CD14-positive monocyte (primary cell): ENCODE data around the gene SPTBN5. TPM values are rescaled to one million over a fixed set of nuclear protein-coding genes. Genes with fewer than 3 reads are reported as not detected.

Experiments
- DNase-seq, 3 donors: peaks; one replicate each; pipeline ENCODE4 v3.0.0-alpha.2; 2011 to 2022
- H2AFZ ChIP-seq: 2 replicates; pipeline ENCODE4 v1.6.0; 2012; ENCODE audit warnings: mild to moderate bottlenecking, low read depth, low read length, inconsistent platforms; ENCODE audit not compliant: insufficient read depth, poor library complexity, severe bottlenecking
- H3K27ac ChIP-seq, 2 donors: 1 replicate in 1 of 2; 2 replicates in 1 of 2; pipeline ENCODE4 v1.5.1; 2012 to 2013; ENCODE audit warnings: low read length in 2 of 2, control low read depth in 1 of 2, inconsistent platforms in 1 of 2, low read depth in 1 of 2, mild to moderate bottlenecking in 1 of 2
- H3K27me3 ChIP-seq, 2 donors: one replicate each; pipeline versions ENCODE4 v1.6.0 to v1.6.1; 2011 to 2013; ENCODE audit warnings: low read length in 2 of 2; ENCODE audit not compliant: control insufficient read depth in 2 of 2, insufficient read depth in 2 of 2
- H3K36me3 ChIP-seq, 2 donors: replicated peaks in 1 of 2; 1 replicate in 1 of 2; 2 replicates in 1 of 2; pipeline versions ENCODE4 v1.5.1 to v1.6.1; 2012 to 2013; ENCODE audit warnings: low read length in 2 of 2, control low read depth in 1 of 2, inconsistent platforms in 1 of 2, mild to moderate bottlenecking in 1 of 2; ENCODE audit not compliant: insufficient read depth in 2 of 2, control insufficient read depth in 1 of 2
- H3K4me1 ChIP-seq, 2 donors: 1 replicate in 1 of 2; 2 replicates in 1 of 2; pipeline versions ENCODE4 v1.5.1 to v1.6.1; 2012 to 2013; ENCODE audit warnings: low read length in 2 of 2, control low read depth in 1 of 2, inconsistent platforms in 1 of 2, mild to moderate bottlenecking in 1 of 2, moderate library complexity in 1 of 2; ENCODE audit not compliant: insufficient read depth in 2 of 2, control insufficient read depth in 1 of 2
- H3K4me2 ChIP-seq: replicated peaks from 2 replicates; pipeline ENCODE3; 2012; ENCODE audit warnings: low read length, moderate library complexity, mild to moderate bottlenecking; ENCODE audit not compliant: poor library complexity, severe bottlenecking; ENCODE audit errors: extremely low read depth
- H3K4me3 ChIP-seq, 3 experiments: fragments of 200-600 bp in 1 of 3; sonication (generic) in 1 of 3; replicated peaks in 1 of 3; 1 replicate in 2 of 3; 2 replicates in 1 of 3; pipeline ENCODE4 v1.5.1; 2011 to 2013; ENCODE audit warnings: low read length in 3 of 3, mild to moderate bottlenecking in 3 of 3, control low read depth in 2 of 3, low read depth in 2 of 3, inconsistent platforms in 1 of 3, moderate library complexity in 1 of 3
- H3K79me2 ChIP-seq: 2 replicates; pipeline ENCODE4 v1.6.0; 2012; ENCODE audit warnings: mild to moderate bottlenecking, control low read depth, inconsistent platforms, low read length, moderate library complexity; ENCODE audit not compliant: insufficient read depth
- H3K9ac ChIP-seq: 2 replicates; pipeline ENCODE4 v1.6.0; 2017; ENCODE audit warnings: low read length, mild to moderate bottlenecking; ENCODE audit not compliant: insufficient read depth, poor library complexity, severe bottlenecking
- H3K9me3 ChIP-seq, 2 donors: replicated peaks in 1 of 2; 1 replicate in 1 of 2; 2 replicates in 1 of 2; pipeline versions ENCODE4 v1.5.1 to v1.6.1; 2012 to 2013; ENCODE audit warnings: low read length in 2 of 2, control low read depth in 1 of 2; ENCODE audit not compliant: control insufficient read depth in 1 of 2, insufficient read depth in 1 of 2
- H4K20me1 ChIP-seq: 2 replicates; pipeline ENCODE4 v1.6.0; 2012; ENCODE audit warnings: mild to moderate bottlenecking, low read length, control low read depth, moderate library complexity; ENCODE audit not compliant: insufficient read depth
- H3K27ac Mint-ChIP-seq, 7 donors: one replicate each; pipeline ENCODE4 v1.8.0; 2020; ENCODE audit warnings: mild to moderate bottlenecking in 7 of 7, mixed read lengths in 7 of 7, moderate library complexity in 6 of 7, inconsistent platforms in 2 of 7
- H3K27me3 Mint-ChIP-seq, 3 donors: one replicate each; pipeline ENCODE4 v1.8.0; 2021 to 2022; ENCODE audit warnings: low read depth in 3 of 3, mild to moderate bottlenecking in 3 of 3, mixed read lengths in 3 of 3, moderate library complexity in 3 of 3, inconsistent platforms in 1 of 3
- H3K36me3 Mint-ChIP-seq, 2 donors: one replicate each; pipeline ENCODE4 v1.8.0; 2020; ENCODE audit warnings: mixed read lengths in 2 of 2, inconsistent platforms in 1 of 2, mild to moderate bottlenecking in 1 of 2
- H3K4me1 Mint-ChIP-seq: one replicate; pipeline ENCODE4 v1.8.0; 2020; ENCODE audit warnings: mild to moderate bottlenecking, mixed read lengths
- H3K4me3 Mint-ChIP-seq, 2 donors: one replicate each; pipeline ENCODE4 v1.8.0; 2020; ENCODE audit warnings: mild to moderate bottlenecking in 2 of 2, mixed read lengths in 2 of 2, moderate library complexity in 1 of 2
- H3K9me3 Mint-ChIP-seq, 7 donors: one replicate each; pipeline ENCODE4 v1.8.0; 2020 to 2022; ENCODE audit warnings: mixed read lengths in 7 of 7, mild to moderate bottlenecking in 6 of 7, moderate library complexity in 6 of 7, inconsistent platforms in 2 of 7
- WGBS: methylation state at CpG from one replicate; pipeline ENCODE4 v1.1.5; 2013; ENCODE audit warnings: missing lambda C conversion rate; ENCODE audit not compliant: insufficient coverage; 5-methylcytosine and 5-hydroxymethylcytosine counted together
- intact Hi-C, 2 donors: fragments of 100-400 bp; cut with micrococcal nuclease; formaldehyde crosslinking; loops; one replicate each; pipeline versions ENCODE4 v1.15.0 to v1.15.1; 2023
- polyA plus RNA-seq, 3 donors: library from polyadenylated mRNA; depleted of rRNA in 1 of 3; unstranded in 2 of 3; stranded (reverse) in 1 of 3; fragments of 300-500 nt in 2 of 3; fragments of >200 nt in 1 of 3; fragmentation: Illumina TruSeq in 2 of 3; gene quantifications; 1 replicate in 2 of 3; 2 replicates in 1 of 3; pipeline ENCODE4 v1.2.3, GENCODE V29; 2012 to 2021
- TF ChIP-seq, protein P1 (sequence below): fragments of 200-600 bp; IDR thresholded peaks from one replicate; pipeline ENCODE4 v1.8.0; 2022; ENCODE audit warnings: antibody characterized with exemption, mild to moderate bottlenecking

Gene SPTBN5
- polyA plus RNA-seq, 3 donors: 0.29 TPM; not detected in 2

DNA sequence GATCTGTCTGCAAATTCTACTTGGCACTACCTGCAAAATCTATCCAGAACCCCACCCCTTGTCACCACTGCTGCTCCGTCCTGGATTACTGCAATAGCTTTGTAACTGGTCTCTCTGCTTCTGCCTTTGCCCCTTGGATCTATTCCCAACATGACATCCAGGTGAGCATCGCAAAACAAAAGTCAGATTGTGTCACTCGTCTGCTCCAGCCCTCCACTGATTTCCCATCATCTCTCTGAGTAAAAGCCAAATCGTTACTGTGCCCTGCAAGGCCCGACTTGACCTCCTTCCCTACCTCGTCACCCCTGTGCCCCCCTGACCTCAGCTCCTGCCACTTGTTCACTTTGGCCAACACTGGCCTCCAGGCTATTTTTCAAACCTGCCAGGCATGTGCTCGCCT lies 9.4 kb downstream of the SPTBN5 start:
- H3K9me3 Mint-ChIP-seq: peaks cover 0 to 5% (median 0%) of the 10 kb centered on the region in 7 donors
- no peak for DNase-seq
- intact Hi-C loops: no loop called here
- H3K27me3 ChIP-seq: peaks cover 4 to 31% of the 10 kb centered on the region in 2 donors
- TF ChIP-seq, protein P1, sequence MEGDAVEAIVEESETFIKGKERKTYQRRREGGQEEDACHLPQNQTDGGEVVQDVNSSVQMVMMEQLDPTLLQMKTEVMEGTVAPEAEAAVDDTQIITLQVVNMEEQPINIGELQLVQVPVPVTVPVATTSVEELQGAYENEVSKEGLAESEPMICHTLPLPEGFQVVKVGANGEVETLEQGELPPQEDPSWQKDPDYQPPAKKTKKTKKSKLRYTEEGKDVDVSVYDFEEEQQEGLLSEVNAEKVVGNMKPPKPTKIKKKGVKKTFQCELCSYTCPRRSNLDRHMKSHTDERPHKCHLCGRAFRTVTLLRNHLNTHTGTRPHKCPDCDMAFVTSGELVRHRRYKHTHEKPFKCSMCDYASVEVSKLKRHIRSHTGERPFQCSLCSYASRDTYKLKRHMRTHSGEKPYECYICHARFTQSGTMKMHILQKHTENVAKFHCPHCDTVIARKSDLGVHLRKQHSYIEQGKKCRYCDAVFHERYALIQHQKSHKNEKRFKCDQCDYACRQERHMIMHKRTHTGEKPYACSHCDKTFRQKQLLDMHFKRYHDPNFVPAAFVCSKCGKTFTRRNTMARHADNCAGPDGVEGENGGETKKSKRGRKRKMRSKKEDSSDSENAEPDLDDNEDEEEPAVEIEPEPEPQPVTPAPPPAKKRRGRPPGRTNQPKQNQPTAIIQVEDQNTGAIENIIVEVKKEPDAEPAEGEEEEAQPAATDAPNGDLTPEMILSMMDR: no peak
- no peak overlapping the region for H3K4me3 ChIP-seq
- H3K36me3 Mint-ChIP-seq: peaks cover 6 to 13% of the 10 kb centered on the region in 2 donors
- H3K4me1 Mint-ChIP-seq: peaks cover 17% of the 10 kb centered on the region
- no peaks in the 10 kb centered on the region for H4K20me1 ChIP-seq
- H3K4me1 ChIP-seq: peaks cover 6 to 7% of the 10 kb centered on the region in 2 donors
- H2AFZ ChIP-seq: no peak overlapping the region
- no peaks in the 10 kb centered on the region for H3K79me2 ChIP-seq
- H3K4me3 Mint-ChIP-seq: no peak overlapping the region
- peak overlapping the region in 1 of 7 donors; percentile 13 for H3K27ac Mint-ChIP-seq
- H3K9ac ChIP-seq: no peak overlapping the region
- peaks cover 26 to 33% (median 31%) of the 10 kb centered on the region in 3 donors for H3K27me3 Mint-ChIP-seq
- H3K4me2 ChIP-seq: no peak overlapping the region
- H3K9me3 ChIP-seq: no peaks in the 10 kb centered on the region
- no peak overlapping the region for H3K27ac ChIP-seq
- no peaks in the 10 kb centered on the region for H3K36me3 ChIP-seq
- 98% methylated on average over 5 of the region's 7 CpGs for WGBS

DNA sequence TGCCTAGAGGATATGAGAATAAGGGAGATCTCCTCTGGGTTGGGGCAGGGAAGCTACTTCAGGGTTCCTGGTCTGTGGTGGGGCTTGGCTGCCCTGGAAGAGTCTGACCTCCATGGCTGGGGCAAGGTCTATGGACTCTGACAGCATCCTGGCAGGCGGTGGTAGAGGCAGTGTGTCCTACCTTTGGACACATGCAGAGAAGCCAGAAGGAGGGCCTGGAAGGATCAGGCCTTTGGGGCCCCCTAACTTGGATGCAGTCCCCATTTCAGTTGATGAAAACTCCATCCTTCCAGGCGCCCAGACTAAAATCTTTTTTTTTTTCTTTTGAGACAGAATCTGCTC lies 10.4 kb downstream of the SPTBN5 start:
- no peaks in the 10 kb centered on the region for H3K79me2 ChIP-seq
- no peak overlapping the region for H3K4me3 Mint-ChIP-seq
- intact Hi-C loops: no loop called here
- no peak overlapping the region for H3K27ac ChIP-seq
- WGBS: 80% methylated on average over 2 of the region's 2 CpGs
- H2AFZ ChIP-seq: no peak overlapping the region
- H3K4me1 ChIP-seq: peaks cover under 1 to 3% of the 10 kb centered on the region in 2 donors
- H3K27me3 Mint-ChIP-seq: peaks cover 26 to 34% (median 31%) of the 10 kb centered on the region in 3 donors
- peaks cover 6 to 13% of the 10 kb centered on the region in 2 donors for H3K36me3 Mint-ChIP-seq
- peaks cover 0 to 5% (median 0%) of the 10 kb centered on the region in 7 donors for H3K9me3 Mint-ChIP-seq
- H3K9me3 ChIP-seq: no peaks in the 10 kb centered on the region
- TF ChIP-seq, protein P1: no peak
- H3K9ac ChIP-seq: no peak overlapping the region
- peaks cover 4 to 31% of the 10 kb centered on the region in 2 donors for H3K27me3 ChIP-seq
- no peak overlapping the region for H3K4me3 ChIP-seq
- H3K4me2 ChIP-seq: no peak overlapping the region
- H3K27ac Mint-ChIP-seq: no peak overlapping the region
- H3K4me1 Mint-ChIP-seq: peaks cover 12% of the 10 kb centered on the region
- H4K20me1 ChIP-seq: no peaks in the 10 kb centered on the region
- no peaks in the 10 kb centered on the region for H3K36me3 ChIP-seq
- no peak for DNase-seq
